IPS-15b (cell line): ENCODE measurements around the gene NFYC.

ENCODE experiments used
- H3K27me3 ChIP-seq: one replicate; pipeline ENCODE4 v1.6.1; 2013; ENCODE audit warnings: low read length; ENCODE audit not compliant: control insufficient read depth, insufficient read depth
- H3K36me3 ChIP-seq: one replicate; pipeline ENCODE4 v1.6.1; 2013; ENCODE audit warnings: low read length; ENCODE audit not compliant: control insufficient read depth, insufficient read depth
- H3K4me1 ChIP-seq: one replicate; pipeline ENCODE4 v1.6.1; 2013; ENCODE audit warnings: mild to moderate bottlenecking, low read length; ENCODE audit not compliant: control insufficient read depth, insufficient read depth
- H3K4me3 ChIP-seq: one replicate; pipeline ENCODE4 v1.5.1; 2013; ENCODE audit warnings: low read depth, low read length
- H3K9ac ChIP-seq: one replicate; pipeline ENCODE4 v1.6.1; 2013; ENCODE audit warnings: low read depth, mild to moderate bottlenecking, low read length
- H3K9me3 ChIP-seq: one replicate; pipeline ENCODE4 v1.6.1; 2013; ENCODE audit warnings: mild to moderate bottlenecking, low read length; ENCODE audit not compliant: control insufficient read depth, insufficient read depth

Gene NFYC

GRCh38 chr1:40691538-40692428 is at the start of gene NFYC:
TSS of gene NFYC (plus strand) at chr1:40691704. CDS start at chr1:40738844, 47,140 bp downstream.
- Histone ChIP-seq H3K9ac (peak within 1 kb of the TSS; percentile 99), H3K27me3 (no peaks in the 10 kb centered on the region), H3K4me1 (peaks cover 12% of the 10 kb centered on the region), H3K36me3 (no peaks in the 10 kb centered on the region), H3K4me3 (peak within 1 kb of the TSS; percentile 80), H3K9me3 (no peaks in the 10 kb centered on the region)

GRCh38 chr1:40645118-40645680 is 46.3 kb upstream of the NFYC start:
- no peak overlapping the region for H3K4me3 ChIP-seq
- H3K27me3 ChIP-seq = no peaks in the 10 kb centered on the region
- H3K36me3 ChIP-seq = no peaks in the 10 kb centered on the region
- H3K9ac ChIP-seq = no peak overlapping the region
- H3K4me1 ChIP-seq = no peaks in the 10 kb centered on the region
- no peaks in the 10 kb centered on the region for H3K9me3 ChIP-seq

- H3K4me3 ChIP-seq = no peak overlapping the region
- H3K9ac ChIP-seq = no peak overlapping the region
- no peaks in the 10 kb centered on the region for H3K9me3 ChIP-seq
- H3K27me3 ChIP-seq = no peaks in the 10 kb centered on the region
- H3K36me3 ChIP-seq = no peaks in the 10 kb centered on the region
- H3K4me1 ChIP-seq = no peaks in the 10 kb centered on the region
Observed at GRCh38 chr1:40646315-40646714, 45.2 kb upstream of the NFYC start.

GRCh38 chr1:40648200-40648599 is 43.3 kb upstream of the NFYC start:
- Histone ChIP-seq H3K4me3 (no peak overlapping the region), H3K9ac (no peak overlapping the region), H3K27me3 (no peaks in the 10 kb centered on the region), H3K36me3 (no peaks in the 10 kb centered on the region), H3K4me1 (no peaks in the 10 kb centered on the region), H3K9me3 (no peaks in the 10 kb centered on the region)

- Histone ChIP-seq H3K9me3 (no peaks in the 10 kb centered on the region), H3K4me1 (peaks cover 4% of the 10 kb centered on the region), H3K36me3 (no peaks in the 10 kb centered on the region), H3K27me3 (no peaks in the 10 kb centered on the region), H3K4me3 (no peak overlapping the region), H3K9ac (no peak overlapping the region)
Observed at GRCh38 chr1:40648928-40649591, 42.4 kb upstream of the NFYC start.

- H3K9ac ChIP-seq = no peak overlapping the region
- no peak overlapping the region for H3K4me3 ChIP-seq
Observed at GRCh38 chr1:40649592-40649930, 41.9 kb upstream of the NFYC start.

GRCh38 chr1:40650075-40650474 is 41.4 kb upstream of the NFYC start:
- Histone ChIP-seq H3K9me3 (no peaks in the 10 kb centered on the region), H3K9ac (no peak overlapping the region), H3K4me1 (peaks cover 10% of the 10 kb centered on the region), H3K36me3 (no peaks in the 10 kb centered on the region), H3K27me3 (no peaks in the 10 kb centered on the region), H3K4me3 (no peak overlapping the region)

More at GRCh38 chr1:40649592-40649930, 41.9 kb upstream of the NFYC start:
- H3K36me3 ChIP-seq = no peaks in the 10 kb centered on the region
- H3K4me1 ChIP-seq = peaks cover 8% of the 10 kb centered on the region
- H3K9me3 ChIP-seq = no peaks in the 10 kb centered on the region
- no peaks in the 10 kb centered on the region for H3K27me3 ChIP-seq

GRCh38 chr1:40651138-40651857 is 40.2 kb upstream of the NFYC start:
- Histone ChIP-seq H3K9me3 (no peaks in the 10 kb centered on the region), H3K4me1 (peaks cover 10% of the 10 kb centered on the region), H3K9ac (no peak overlapping the region), H3K27me3 (no peaks in the 10 kb centered on the region), H3K36me3 (no peaks in the 10 kb centered on the region), H3K4me3 (no peak overlapping the region)

GRCh38 chr1:40652468-40652867 is 39.0 kb upstream of the NFYC start:
- H3K27me3 ChIP-seq = no peaks in the 10 kb centered on the region
- no peaks in the 10 kb centered on the region for H3K36me3 ChIP-seq
- H3K4me1 ChIP-seq = peaks cover 10% of the 10 kb centered on the region
- no peak overlapping the region for H3K9ac ChIP-seq
- H3K4me3 ChIP-seq = no peak overlapping the region
- no peaks in the 10 kb centered on the region for H3K9me3 ChIP-seq

- no peaks in the 10 kb centered on the region for H3K36me3 ChIP-seq
- no peaks in the 10 kb centered on the region for H3K27me3 ChIP-seq
- no peaks in the 10 kb centered on the region for H3K9me3 ChIP-seq
- no peak overlapping the region for H3K9ac ChIP-seq
- peaks cover 10% of the 10 kb centered on the region for H3K4me1 ChIP-seq
- no peak overlapping the region for H3K4me3 ChIP-seq
Observed at GRCh38 chr1:40652979-40653378, 38.5 kb upstream of the NFYC start.

- Histone ChIP-seq H3K9ac (peak overlapping the region; percentile 1), H3K4me3 (peak overlapping the region; percentile 68), H3K4me1 (peaks cover 10% of the 10 kb centered on the region), H3K36me3 (no peaks in the 10 kb centered on the region), H3K9me3 (no peaks in the 10 kb centered on the region), H3K27me3 (no peaks in the 10 kb centered on the region)
Observed at GRCh38 chr1:40653851-40654537, 37.5 kb upstream of the NFYC start.
